ENCODE results near the gene UGT1A9.

DNA sequence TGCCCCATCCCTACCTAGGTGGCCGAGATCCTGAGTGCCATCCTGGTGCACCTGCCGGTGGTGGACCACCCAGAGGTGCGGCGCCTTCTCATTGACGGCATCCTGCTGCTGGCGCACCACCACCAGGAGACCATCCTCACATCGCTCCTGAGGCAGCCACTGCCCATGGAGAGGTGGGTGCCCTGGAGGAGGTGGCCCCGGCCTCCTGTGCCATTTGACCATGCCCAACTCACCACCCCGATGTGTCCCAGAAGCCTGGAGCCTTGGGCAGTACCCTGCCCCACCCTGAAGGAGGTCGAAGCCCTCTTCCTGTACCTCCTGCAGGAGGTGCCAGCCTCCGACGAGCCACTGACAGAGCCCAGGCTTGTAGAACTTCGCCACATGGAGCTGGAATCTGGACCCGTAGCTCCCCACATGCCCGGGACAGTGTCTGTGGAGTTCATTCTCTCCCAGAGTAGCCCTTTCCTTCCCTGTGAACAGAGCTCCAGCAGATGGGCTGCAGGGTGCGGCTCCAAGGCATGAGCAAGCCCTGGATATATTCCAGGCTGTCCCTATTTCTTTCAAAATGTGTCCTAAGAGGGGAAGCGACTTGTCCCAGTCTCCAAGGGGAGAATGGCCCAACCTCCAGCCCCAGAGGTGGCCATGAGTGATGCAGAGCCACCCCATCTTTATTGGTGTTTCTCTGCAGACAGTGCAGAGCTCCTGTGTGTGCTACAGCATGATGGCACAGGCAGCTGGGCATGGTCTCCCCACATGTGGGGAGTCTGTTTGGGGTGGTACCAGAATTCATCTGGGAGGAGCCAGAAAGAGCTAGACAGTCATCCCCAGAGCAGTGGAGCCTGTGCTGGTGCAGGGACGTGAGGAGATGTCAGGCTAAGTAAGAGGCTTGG, 148.4 kb downstream of the UGT1A9 start:
- TF ChIP-seq, protein P1, sequence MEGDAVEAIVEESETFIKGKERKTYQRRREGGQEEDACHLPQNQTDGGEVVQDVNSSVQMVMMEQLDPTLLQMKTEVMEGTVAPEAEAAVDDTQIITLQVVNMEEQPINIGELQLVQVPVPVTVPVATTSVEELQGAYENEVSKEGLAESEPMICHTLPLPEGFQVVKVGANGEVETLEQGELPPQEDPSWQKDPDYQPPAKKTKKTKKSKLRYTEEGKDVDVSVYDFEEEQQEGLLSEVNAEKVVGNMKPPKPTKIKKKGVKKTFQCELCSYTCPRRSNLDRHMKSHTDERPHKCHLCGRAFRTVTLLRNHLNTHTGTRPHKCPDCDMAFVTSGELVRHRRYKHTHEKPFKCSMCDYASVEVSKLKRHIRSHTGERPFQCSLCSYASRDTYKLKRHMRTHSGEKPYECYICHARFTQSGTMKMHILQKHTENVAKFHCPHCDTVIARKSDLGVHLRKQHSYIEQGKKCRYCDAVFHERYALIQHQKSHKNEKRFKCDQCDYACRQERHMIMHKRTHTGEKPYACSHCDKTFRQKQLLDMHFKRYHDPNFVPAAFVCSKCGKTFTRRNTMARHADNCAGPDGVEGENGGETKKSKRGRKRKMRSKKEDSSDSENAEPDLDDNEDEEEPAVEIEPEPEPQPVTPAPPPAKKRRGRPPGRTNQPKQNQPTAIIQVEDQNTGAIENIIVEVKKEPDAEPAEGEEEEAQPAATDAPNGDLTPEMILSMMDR (IDR thresholded peaks at IDR 0.05) = no peak
- no peak for TF ChIP-seq EP300 (IDR thresholded peaks at IDR 0.05)

Measured in esophagus muscularis mucosa (tissue), 3 donors.